Melanocyte of skin (primary cell): Measurements from ENCODE around the gene XRCC4. TPM values are rescaled to one million over a fixed set of nuclear protein-coding genes. Genes with fewer than 3 reads are reported as not detected.

Experiments used
- small RNA-seq, 2 donors: library from RNA; depleted of rRNA; stranded (forward); fragments of <200 nt; gene quantifications; one replicate each; pipeline ENCODE3, GENCODE V24; 2012
- total RNA-seq, 2 donors: library from RNA; depleted of rRNA; stranded (reverse); fragments of >200 nt; gene quantifications; 2 replicates each; pipeline ENCODE4 v1.2.3, GENCODE V29; 2012

XRCC4 gene
- 1 to 10 TPM; 5.9 to 9.3 TPM for total RNA-seq

GRCh38 chr5:83076742-83077661 is at the start of gene XRCC4, which contains the start of gene TMEM167A:
XRCC4 (plus strand) TSS chr5:83077547; CDS start chr5:83104920, 27,373 bp downstream.
TMEM167A (minus strand) TSS chr5:83077394; CDS start chr5:83077323, 71 bp downstream.

Small RNA genes lying within 50 kb of the gene (small RNA-seq; reads per million reads assigned to genes)
- 77.4 to 114 reads per million in 2 donors for gene SCARNA18

Other genes with a start within 250 kb of the XRCC4 start
- 10 to 100 TPM; 27.5 to 46.6 TPM for gene TMEM167A, start 153 bp upstream of the XRCC4 start, total RNA-seq